T-cell (primary cell): Measurements from ENCODE around the gene ARL10. TPM values are rescaled to one million over a fixed set of nuclear protein-coding genes. Genes with fewer than 3 reads are reported as not detected.

Source experiments
- ATAC-seq, 4 experiments: fragments of 200-7000 bp in 3 of 4; fragments of 150-1000 bp in 1 of 4; cut with Tn5 transposase; replicated peaks in 1 of 4; 1 replicate in 3 of 4; 2 replicates in 1 of 4; pipeline ENCODE4 v1.10.0; 2021; ENCODE audit warnings: moderate library complexity in 3 of 4, mild to moderate bottlenecking in 2 of 4, moderate number of reproducible peaks in 1 of 4
- CTCF ChIA-PET, 2 donors: fragments of 300-600 bp; sonication (Branson Sonifier 250); formaldehyde crosslinking; loops; one replicate each; lab custom pipeline; 2022; ENCODE audit warnings: antibody characterized with exemption in 2 of 2; lab: Charles Lee
- POLR2A ChIA-PET, 2 donors: fragments of 300-600 bp; sonication (Branson Sonifier 250); formaldehyde crosslinking; loops; one replicate each; lab custom pipeline; 2022; ENCODE audit warnings: antibody characterized with exemption in 2 of 2; lab: Charles Lee
- DNase-seq, 35 experiments: peaks; one replicate each; pipeline versions ENCODE4 v3.0.0 to v3.0.0-alpha.2; 2013 to 2023
- H3K27ac ChIP-seq: one replicate; pipeline ENCODE4 v1.5.1; 2013; ENCODE audit warnings: low read length
- H3K27me3 ChIP-seq, 2 experiments: replicated peaks in 1 of 2; 1 replicate in 1 of 2; 2 replicates in 1 of 2; pipeline versions ENCODE4 v1.6.1 to v1.7.0; 2013; ENCODE audit warnings: low read length in 1 of 2, mixed read lengths in 1 of 2; ENCODE audit not compliant: control insufficient read depth in 2 of 2, insufficient read depth in 2 of 2; ENCODE audit errors: extremely low read depth in 1 of 2
- H3K36me3 ChIP-seq, 2 donors: 1 replicate in 1 of 2; 2 replicates in 1 of 2; pipeline versions ENCODE4 v1.6.1 to v1.7.0; 2013; ENCODE audit warnings: low read length in 1 of 2; ENCODE audit not compliant: control insufficient read depth in 2 of 2, insufficient read depth in 1 of 2; ENCODE audit errors: extremely low read depth in 1 of 2
- H3K4me1 ChIP-seq, 2 experiments: 1 replicate in 1 of 2; 2 replicates in 1 of 2; pipeline versions ENCODE4 v1.6.1 to v1.7.0; 2013; ENCODE audit warnings: low read length in 2 of 2, mixed read lengths in 1 of 2; ENCODE audit not compliant: insufficient read depth in 2 of 2, control insufficient read depth in 1 of 2; ENCODE audit errors: extremely low read depth in 1 of 2
- H3K4me3 ChIP-seq, 2 donors: 1 replicate in 1 of 2; 2 replicates in 1 of 2; pipeline versions ENCODE4 v1.5.1 to v1.7.0; 2013; ENCODE audit warnings: mild to moderate bottlenecking in 2 of 2, low read length in 1 of 2, moderate library complexity in 1 of 2; ENCODE audit not compliant: control insufficient read depth in 1 of 2; ENCODE audit errors: extremely low read depth in 1 of 2
- H3K9me3 ChIP-seq: 2 replicates; pipeline ENCODE4 v1.7.0; 2013
- H3K27ac Mint-ChIP-seq, 2 donors: one replicate each; pipeline ENCODE4 v1.8.0; 2020 to 2021; ENCODE audit warnings: mild to moderate bottlenecking in 2 of 2, mixed read lengths in 2 of 2
- H3K27me3 Mint-ChIP-seq, 2 donors: one replicate each; pipeline ENCODE4 v1.8.0; 2021 to 2022; ENCODE audit warnings: mixed read lengths in 2 of 2
- H3K36me3 Mint-ChIP-seq: one replicate; pipeline ENCODE4 v1.8.0; 2021; ENCODE audit warnings: mixed read lengths
- H3K4me1 Mint-ChIP-seq, 3 donors: one replicate each; pipeline ENCODE4 v1.8.0; 2020 to 2022; ENCODE audit warnings: mixed read lengths in 3 of 3, mild to moderate bottlenecking in 1 of 3
- H3K4me3 Mint-ChIP-seq, 3 donors: one replicate each; pipeline ENCODE4 v1.8.0; 2020 to 2022; ENCODE audit warnings: mild to moderate bottlenecking in 3 of 3, mixed read lengths in 3 of 3, moderate library complexity in 3 of 3
- H3K9me3 Mint-ChIP-seq, 3 donors: one replicate each; pipeline ENCODE4 v1.8.0; 2020 to 2022; ENCODE audit warnings: mixed read lengths in 3 of 3
- WGBS: methylation state at CpG from one replicate; pipeline ENCODE4 v1.1.5; 2013; ENCODE audit warnings: missing lambda C conversion rate; ENCODE audit not compliant: insufficient coverage; 5-methylcytosine and 5-hydroxymethylcytosine counted together
- total RNA-seq, 35 experiments: library from RNA in 6 of 35; stranded (reverse) in 6 of 35; fragments of 120-200 nt in 1 of 35; gene quantifications; one replicate each; pipeline versions ENCODE4 v1.2.1 to v1.2.4 and lab custom pipeline; 2013 to 2026

Gene ARL10
- total RNA-seq, 5 donors from 2014 or later (not counting 1 experiment from before 2014, with no cell fraction given): 9.9 to 20.0 (median 18.0) TPM

DNA sequence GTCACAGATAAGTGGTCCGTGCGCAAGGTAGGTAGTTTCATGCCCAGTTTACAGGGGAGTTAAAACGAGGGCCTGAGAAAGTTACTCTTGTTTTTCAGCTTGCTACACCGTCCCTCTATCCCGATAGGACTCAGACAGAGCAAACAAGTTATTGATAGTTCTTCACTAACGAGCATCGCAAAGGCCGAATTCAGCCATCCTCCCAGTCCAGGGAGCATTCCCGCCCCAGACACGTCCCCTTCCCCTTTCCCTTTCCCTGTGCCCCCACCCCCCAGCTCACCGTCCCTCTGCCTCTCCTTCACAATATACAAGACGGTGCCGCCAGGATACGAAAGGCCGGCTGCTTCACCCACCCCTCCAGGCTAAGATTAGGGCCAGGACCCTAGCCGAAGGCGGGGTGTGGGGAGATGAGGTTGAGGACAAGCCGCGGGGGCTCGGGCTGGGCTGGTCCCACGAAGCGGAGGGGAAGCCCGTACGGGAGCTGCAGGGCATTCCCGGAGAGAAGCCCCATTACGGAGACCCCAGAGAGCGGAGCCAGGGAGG, 4.3 kb upstream of the ARL10 start:
- Mint-ChIP-seq H3K4me3 (peak overlapping the region; percentile 92 to 98 (median 98)), H3K4me1 (peaks cover 32 to 44% (median 38%) of the 10 kb centered on the region in 3 donors), H3K9me3 (no peaks in the 10 kb centered on the region), H3K27me3 (no peaks in the 10 kb centered on the region), H3K27ac (peak overlapping the region; percentile 95 to 99), H3K36me3 (peaks cover 17% of the 10 kb centered on the region)
- ATAC-seq (no peak), DNase-seq (peak in 2 of 35 experiments; percentile 3 to 16)
- no peaks in the 10 kb centered on the region for H3K9me3 ChIP-seq
- WGBS: 5% methylated on average over 19 of the region's 27 CpGs
- H3K4me1 ChIP-seq: peaks cover 14 to 39% of the 10 kb centered on the region in 2 experiments
- ChIA-PET CTCF (interaction anchor here in 1 of 2 donors (1.5 to 2.2 kb wide), 2 partner anchors 9 to 28 kb away, joined by 6 to 12 read pairs; partner anchors contain the start of genes HIGD2A and NOP16), POLR2A (interaction anchor here in 1 of 2 donors (0.5 kb wide), 1 partner anchor 120 kb away, joined by 3 read pairs; no protein-coding TSS in a partner anchor)
- peak overlapping the region; percentile 92 to 95 for H3K4me3 ChIP-seq
- peaks cover 0 to 24% of the 10 kb centered on the region in 2 donors for H3K36me3 ChIP-seq
- H3K27me3 ChIP-seq: no peaks in the 10 kb centered on the region
- peak overlapping the region; percentile 72 for H3K27ac ChIP-seq

DNA sequence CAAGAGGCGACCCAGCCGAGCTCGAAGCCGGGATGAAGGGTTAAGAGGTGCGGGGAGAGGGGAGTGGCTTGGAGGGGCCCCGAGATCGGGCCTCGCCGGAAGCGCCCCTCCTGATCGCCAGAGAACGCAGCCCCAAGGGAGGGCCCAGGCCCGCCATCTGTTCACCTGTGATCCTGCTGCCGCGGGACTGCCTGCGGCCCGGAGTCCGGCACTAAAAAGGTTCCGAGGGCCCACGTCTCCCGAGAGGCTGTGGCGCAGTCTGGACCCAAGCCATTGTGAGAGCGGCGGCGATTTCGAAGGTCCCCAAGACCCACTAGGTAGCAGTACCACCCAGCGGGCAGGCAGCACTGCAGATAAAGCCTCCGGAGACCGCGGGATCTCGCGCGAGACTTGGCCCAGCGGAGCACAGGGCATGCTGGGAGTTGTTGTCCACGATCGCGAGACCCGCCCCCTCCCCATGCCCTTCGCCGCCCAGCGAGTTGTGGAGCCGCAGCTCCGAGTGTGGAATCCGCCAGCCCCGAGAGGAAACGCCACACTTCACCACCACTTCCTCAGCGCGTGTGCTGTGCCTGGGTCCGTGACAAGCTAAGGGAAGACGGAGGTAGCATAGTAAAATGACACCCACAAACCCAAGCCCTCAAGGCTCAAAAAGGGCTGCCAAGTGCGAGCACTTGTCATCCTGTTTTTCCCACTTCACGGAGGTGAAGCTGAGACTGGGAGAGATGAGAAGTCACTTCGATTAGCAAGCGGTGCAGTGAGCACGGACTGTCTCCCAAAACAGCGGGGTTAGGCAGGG, 3.7 kb upstream of the ARL10 start, which contains the start of gene KIAA1191:
Gene KIAA1191, minus strand, starts transcription at position 328 of the 796 bp plus-strand sequence. CDS start 2,256 bp downstream, outside the sequence.
- under 1% methylated on average over 44 of the region's 56 CpGs for WGBS
- CTCF ChIA-PET: interaction anchor here (0.7 to 2.2 kb wide), 4 partner anchors 9 to 624 kb away, joined by 3 to 12 read pairs (median 5); partner anchors contain the start of genes HIGD2A (in 1 of the 2) and NOP16 (in 1 of the 2)
- H3K9me3 Mint-ChIP-seq: no peaks in the 10 kb centered on the region

DNA sequence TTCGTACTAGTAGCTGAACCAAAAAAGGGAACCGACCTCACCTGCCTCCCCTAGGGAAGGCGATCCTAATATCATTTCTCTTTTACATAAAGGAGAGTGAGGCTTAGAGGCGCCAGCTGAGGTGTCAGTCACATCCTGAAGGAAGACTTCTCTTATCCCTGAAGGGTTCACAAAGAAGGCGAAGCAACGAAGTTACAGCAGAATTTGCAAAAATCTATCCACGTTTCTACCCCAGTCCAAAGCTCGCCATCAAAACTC, 3.1 kb upstream of the ARL10 start:
- peak overlapping the region; percentile 92 to 98 (median 98) for H3K4me3 Mint-ChIP-seq
- CTCF ChIA-PET: interaction anchor here (0.7 to 2.2 kb wide), 4 partner anchors 9 to 624 kb away, joined by 3 to 12 read pairs (median 5); partner anchors contain the start of genes HIGD2A (in 1 of the 2) and NOP16 (in 1 of the 2)
- H3K27me3 Mint-ChIP-seq: no peaks in the 10 kb centered on the region
- DNase-seq: peak in 1 of 35 experiments; percentile 1
- peak overlapping the region; percentile 95 to 99 for H3K27ac Mint-ChIP-seq
- Histone ChIP-seq H3K4me1 (peaks cover 14 to 45% of the 10 kb centered on the region in 2 experiments), H3K36me3 (peaks cover 0 to 15% of the 10 kb centered on the region in 2 donors), H3K4me3 (peak overlapping the region; percentile 11 to 95), H3K9me3 (no peaks in the 10 kb centered on the region), H3K27ac (peak overlapping the region; percentile 71), H3K27me3 (no peaks in the 10 kb centered on the region)
- ATAC-seq: no peak
- peaks cover 33 to 42% (median 38%) of the 10 kb centered on the region in 3 donors for H3K4me1 Mint-ChIP-seq
- WGBS: no CpG with 5 or more reads among the region's 8 CpGs
- peaks cover 10% of the 10 kb centered on the region for H3K36me3 Mint-ChIP-seq
- no peaks in the 10 kb centered on the region for H3K9me3 Mint-ChIP-seq
- POLR2A ChIA-PET: interaction anchor here (0.6 kb wide), 3 partner anchors 20 to 40 kb away, joined by 3 read pairs; no protein-coding TSS in a partner anchor

More for the DNA sequence above, 3.7 kb upstream of the ARL10 start, which contains the start of gene KIAA1191:
- DNase-seq (peak; percentile 89 to 97 (median 96)), ATAC-seq (peak; percentile 91 to 92 (median 92))
- peaks cover 13% of the 10 kb centered on the region for H3K36me3 Mint-ChIP-seq
- Histone ChIP-seq H3K9me3 (no peaks in the 10 kb centered on the region), H3K27ac (peak within 1 kb of the TSS; percentile 72), H3K27me3 (no peaks in the 10 kb centered on the region), H3K36me3 (peaks cover 0 to 17% of the 10 kb centered on the region in 2 donors), H3K4me1 (peaks cover 14 to 44% of the 10 kb centered on the region in 2 experiments), H3K4me3 (peak within 1 kb of the TSS; percentile 92 to 95)
- peaks cover 32 to 41% (median 36%) of the 10 kb centered on the region in 3 donors for H3K4me1 Mint-ChIP-seq
- peak within 1 kb of the TSS; percentile 95 to 99 for H3K27ac Mint-ChIP-seq
- POLR2A ChIA-PET: interaction anchor here (0.5 to 0.6 kb wide), 4 partner anchors 20 to 121 kb away, joined by 3 read pairs; no protein-coding TSS in a partner anchor
- H3K27me3 Mint-ChIP-seq: no peaks in the 10 kb centered on the region
- H3K4me3 Mint-ChIP-seq: peak within 1 kb of the TSS; percentile 92 to 98 (median 98)

DNA sequence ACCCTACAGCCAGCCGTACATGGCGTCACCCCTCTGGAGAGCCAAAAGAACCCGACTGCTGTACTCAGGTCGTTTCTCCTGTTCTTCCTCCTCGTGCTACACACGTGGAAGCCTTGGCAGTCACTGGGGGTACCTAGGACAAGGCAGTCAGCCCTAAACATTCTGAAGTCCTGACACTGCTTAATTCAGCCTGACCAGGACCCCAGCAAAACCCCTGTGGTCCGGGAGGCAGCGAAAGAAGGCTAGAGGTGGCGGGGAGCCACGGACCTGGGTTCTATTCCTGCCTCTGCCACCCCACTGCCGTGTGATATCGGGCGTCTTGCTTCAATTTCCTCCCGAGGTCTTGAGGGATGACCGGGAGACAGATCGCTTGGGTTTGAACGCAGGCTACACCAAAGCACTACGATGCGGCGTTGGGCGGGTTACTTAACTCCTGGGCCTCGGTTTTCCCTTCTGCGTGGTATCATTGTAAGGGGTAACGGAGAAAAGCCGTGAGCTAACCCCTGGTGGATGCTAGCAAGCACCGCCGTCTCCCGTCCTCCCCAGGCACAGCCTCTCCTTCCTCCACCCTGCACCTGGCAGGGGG, 429 bp upstream of the ARL10 start:
- H3K36me3 ChIP-seq: peaks cover 0 to 13% of the 10 kb centered on the region in 2 donors
- CTCF ChIA-PET: interaction anchor here in 1 of 2 donors (0.6 kb wide), 2 partner anchors 35 to 667 kb away, joined by 3 to 4 read pairs; no protein-coding TSS in a partner anchor
- POLR2A ChIA-PET: no interaction called here
- peak overlapping the region; percentile 69 to 77 (median 71) for H3K4me3 Mint-ChIP-seq
- H3K4me3 ChIP-seq: peak overlapping the region; percentile 63 to 78
- DNase-seq (peak in 1 of 35 experiments; percentile 37), ATAC-seq (no peak)
- no peaks in the 10 kb centered on the region for H3K9me3 Mint-ChIP-seq
- H3K27me3 ChIP-seq: no peaks in the 10 kb centered on the region
- no peaks in the 10 kb centered on the region for H3K27me3 Mint-ChIP-seq
- 22% methylated on average over 16 of the region's 28 CpGs for WGBS
- peak overlapping the region in 1 of 2 donors; percentile 44 for H3K27ac Mint-ChIP-seq
- peaks cover 13% of the 10 kb centered on the region for H3K36me3 Mint-ChIP-seq
- no peaks in the 10 kb centered on the region for H3K9me3 ChIP-seq
- peaks cover 21 to 30% (median 22%) of the 10 kb centered on the region in 3 donors for H3K4me1 Mint-ChIP-seq
- peak overlapping the region; percentile 27 for H3K27ac ChIP-seq
- peaks cover 13 to 40% of the 10 kb centered on the region in 2 experiments for H3K4me1 ChIP-seq

DNA sequence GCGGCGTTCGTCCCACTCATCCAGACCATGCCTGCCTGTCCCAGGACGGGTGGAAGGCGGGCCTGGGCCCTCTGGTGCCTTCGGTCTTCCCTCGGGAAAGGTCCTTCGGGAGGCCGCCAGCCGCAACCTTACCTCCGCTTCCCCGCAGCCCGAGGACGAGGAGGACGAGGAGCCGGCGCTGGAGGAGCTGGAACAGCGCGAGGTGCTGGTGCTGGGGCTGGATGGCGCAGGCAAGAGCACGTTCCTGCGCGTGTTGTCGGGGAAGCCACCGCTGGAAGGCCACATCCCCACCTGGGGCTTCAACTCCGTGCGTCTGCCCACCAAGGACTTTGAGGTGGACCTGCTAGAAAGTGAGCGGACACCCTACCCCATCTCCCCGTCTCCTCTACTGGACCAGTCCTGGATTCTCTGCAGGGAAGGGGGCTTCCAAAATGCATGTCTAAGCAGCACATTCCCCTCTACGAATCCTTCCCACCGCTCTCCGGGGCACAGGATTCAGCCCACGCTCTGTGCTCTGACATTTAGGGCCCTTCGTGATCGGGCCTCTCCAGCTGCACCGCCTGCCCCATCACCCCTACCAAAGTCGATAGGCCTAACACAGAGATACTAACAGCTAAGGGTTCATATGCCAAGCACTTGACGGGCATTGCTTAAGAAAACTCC, 1.1 kb downstream of the ARL10 start:
- Histone ChIP-seq H3K4me3 (peak overlapping the region; percentile 63 to 78), H3K27ac (no peak overlapping the region), H3K27me3 (no peaks in the 10 kb centered on the region), H3K9me3 (no peaks in the 10 kb centered on the region), H3K36me3 (peaks cover 0 to 14% of the 10 kb centered on the region in 2 donors), H3K4me1 (peaks cover 8 to 25% of the 10 kb centered on the region in 2 experiments)
- ChIA-PET CTCF (no interaction called here), POLR2A (no interaction called here)
- no peak overlapping the region for H3K27ac Mint-ChIP-seq
- peak overlapping the region; percentile 72 to 77 (median 74) for H3K4me3 Mint-ChIP-seq
- peaks cover 17 to 29% (median 20%) of the 10 kb centered on the region in 3 donors for H3K4me1 Mint-ChIP-seq
- H3K27me3 Mint-ChIP-seq: no peaks in the 10 kb centered on the region
- no peaks in the 10 kb centered on the region for H3K9me3 Mint-ChIP-seq
- DNase-seq (no peak), ATAC-seq (no peak)
- 88% methylated on average over 36 of the region's 38 CpGs for WGBS
- H3K36me3 Mint-ChIP-seq: peaks cover 17% of the 10 kb centered on the region
